ENCODE results near the gene ITGB3BP. TPM values are rescaled to one million over a fixed set of nuclear protein-coding genes. Genes with fewer than 3 reads are reported as not detected.
"Not testable (repeated sequence)": the region's sequence is repeated elsewhere in the genome, so short reads cannot be mapped to it uniquely, and the experiment has no call there.

Gene ITGB3BP, protein sequence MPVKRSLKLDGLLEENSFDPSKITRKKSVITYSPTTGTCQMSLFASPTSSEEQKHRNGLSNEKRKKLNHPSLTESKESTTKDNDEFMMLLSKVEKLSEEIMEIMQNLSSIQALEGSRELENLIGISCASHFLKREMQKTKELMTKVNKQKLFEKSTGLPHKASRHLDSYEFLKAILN
- total RNA-seq, result 10 to 100 TPM in 1 of 2 donors, 1 to 10 TPM in 1; 7.4 to 16.1 TPM

DNA sequence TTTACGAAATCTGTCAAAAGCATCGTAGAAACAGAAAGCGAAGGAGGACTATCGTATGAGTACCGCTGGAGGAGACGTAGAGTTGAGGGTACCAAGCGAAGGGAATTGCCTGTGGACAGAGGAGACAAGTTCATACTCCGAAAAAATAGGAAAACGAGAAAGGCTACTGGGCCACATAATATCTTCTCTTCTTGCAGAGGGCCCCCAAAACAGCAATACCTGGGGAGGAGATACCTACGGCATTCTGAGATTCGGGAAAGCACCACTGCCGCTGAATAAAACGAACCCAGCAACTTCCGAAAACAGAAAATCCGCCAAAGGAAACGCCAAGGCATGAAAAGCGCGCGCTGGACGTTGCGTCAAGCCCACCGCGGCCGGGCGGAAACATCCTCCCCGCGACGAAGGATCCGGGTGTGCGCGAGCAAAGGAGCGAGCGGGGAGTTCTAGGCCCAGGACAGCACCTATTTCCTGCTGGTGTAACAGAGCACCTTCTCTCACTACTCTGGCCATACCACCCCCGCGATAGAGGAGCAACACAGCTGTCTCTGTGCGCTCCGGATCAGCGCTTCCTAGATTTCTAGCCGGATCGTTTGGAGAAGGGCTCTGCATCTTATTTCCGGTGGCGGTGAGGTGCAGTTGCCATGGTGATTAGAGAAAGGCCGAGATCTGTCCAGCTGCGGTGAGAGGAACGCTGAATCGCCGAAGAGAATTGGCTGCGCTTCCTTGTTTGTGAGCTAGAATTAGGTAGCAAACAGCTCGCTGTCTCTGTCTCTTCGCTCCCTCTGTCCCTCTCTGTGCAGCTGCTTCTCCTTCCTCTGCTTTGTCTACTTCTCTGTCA, at the start of gene ITGB3BP, which contains the start of gene EFCAB7:
Gene ITGB3BP (minus strand): TSS at position 335 of the 838 bp plus-strand sequence. CDS start 92 bp downstream, at position 243.
Gene EFCAB7 (plus strand): TSS at position 635 of the 838 bp plus-strand sequence. CDS start 2,048 bp downstream, outside the sequence.
- TF ChIP-seq, protein P1, sequence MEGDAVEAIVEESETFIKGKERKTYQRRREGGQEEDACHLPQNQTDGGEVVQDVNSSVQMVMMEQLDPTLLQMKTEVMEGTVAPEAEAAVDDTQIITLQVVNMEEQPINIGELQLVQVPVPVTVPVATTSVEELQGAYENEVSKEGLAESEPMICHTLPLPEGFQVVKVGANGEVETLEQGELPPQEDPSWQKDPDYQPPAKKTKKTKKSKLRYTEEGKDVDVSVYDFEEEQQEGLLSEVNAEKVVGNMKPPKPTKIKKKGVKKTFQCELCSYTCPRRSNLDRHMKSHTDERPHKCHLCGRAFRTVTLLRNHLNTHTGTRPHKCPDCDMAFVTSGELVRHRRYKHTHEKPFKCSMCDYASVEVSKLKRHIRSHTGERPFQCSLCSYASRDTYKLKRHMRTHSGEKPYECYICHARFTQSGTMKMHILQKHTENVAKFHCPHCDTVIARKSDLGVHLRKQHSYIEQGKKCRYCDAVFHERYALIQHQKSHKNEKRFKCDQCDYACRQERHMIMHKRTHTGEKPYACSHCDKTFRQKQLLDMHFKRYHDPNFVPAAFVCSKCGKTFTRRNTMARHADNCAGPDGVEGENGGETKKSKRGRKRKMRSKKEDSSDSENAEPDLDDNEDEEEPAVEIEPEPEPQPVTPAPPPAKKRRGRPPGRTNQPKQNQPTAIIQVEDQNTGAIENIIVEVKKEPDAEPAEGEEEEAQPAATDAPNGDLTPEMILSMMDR (IDR thresholded peaks at IDR 0.05), result peak in 1 of 4 experiments; percentile 15
- peak; percentile 47 for TF ChIP-seq POLR2A (IDR thresholded peaks at IDR 0.05)
- TF ChIP-seq POLR2AphosphoS5 (IDR thresholded peaks at IDR 0.05), result peak; percentile 85
- Histone ChIP-seq H3K9me3 (no peaks in the 10 kb centered on the region), H3K27me3 (replicated peaks; ENCODE audit: insufficient read depth) (no peaks in the 10 kb centered on the region), H3K4me1 (replicated peaks) (no peaks in the 10 kb centered on the region), H3K36me3 (no peaks in the 10 kb centered on the region), H3K4me3 (peak within 1 kb of the TSS; percentile 51 to 64), H3K27ac (peak within 1 kb of the TSS; percentile 93 to 96)
- under 1% methylated on average over 50 of the region's 50 CpGs for WGBS
- intact Hi-C loops (cut with DNase I), result no loop called here
- DNase-seq (ENCODE audit: low spot score), result peak; percentile 78

GRCh38 chr1:63572686-63573085, 49.7 kb upstream of the ITGB3BP start:
- H3K27ac ChIP-seq; H3K36me3 ChIP-seq; H3K9me3 ChIP-seq; intact Hi-C loops (cut with DNase I); DNase-seq (ENCODE audit: low spot score); H3K27me3 ChIP-seq (replicated peaks; ENCODE audit: insufficient read depth); H3K4me3 ChIP-seq; H3K4me1 ChIP-seq (replicated peaks): not testable (repeated sequence)
- WGBS, result 88% methylated on average over 8 of the region's 8 CpGs

- H3K4me1 ChIP-seq (replicated peaks), result no peaks in the 10 kb centered on the region
- DNase-seq (ENCODE audit: low spot score), result no peak
These were observed 46.8 kb upstream of the ITGB3BP start for GRCh38 chr1:63569640-63570316.

DNA sequence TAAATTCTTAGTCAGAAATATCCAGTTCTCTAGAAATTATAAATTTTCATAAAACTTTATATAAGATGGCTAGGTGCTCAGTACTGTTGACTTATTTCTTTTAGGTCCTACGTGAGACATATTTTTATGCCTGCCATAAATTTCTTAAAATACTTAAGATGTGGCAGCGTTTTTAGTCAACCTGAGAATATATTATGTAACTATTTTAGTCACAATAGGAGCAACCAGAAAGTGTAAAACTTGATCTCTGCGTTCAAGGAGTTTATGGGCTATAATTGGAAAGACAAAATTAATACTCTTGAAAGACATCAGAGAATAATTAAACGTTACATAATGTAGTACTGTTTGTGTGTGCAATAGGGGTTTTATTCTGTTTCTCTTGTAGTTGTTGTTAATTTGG, 46.0 kb upstream of the ITGB3BP start:
- Histone ChIP-seq H3K27ac (no peak overlapping the region), H3K36me3 (no peaks in the 10 kb centered on the region), H3K4me1 (replicated peaks) (no peaks in the 10 kb centered on the region), H3K27me3 (replicated peaks; ENCODE audit: insufficient read depth) (no peaks in the 10 kb centered on the region), H3K9me3 (no peaks in the 10 kb centered on the region), H3K4me3 (no peak overlapping the region)
- WGBS, result 88% methylated on average over 4 of the region's 4 CpGs
- no peak for DNase-seq (ENCODE audit: low spot score)
- intact Hi-C loops (cut with DNase I), result no loop called here
- TF ChIP-seq POLR2AphosphoS5 (IDR thresholded peaks at IDR 0.05), result no peak
- TF ChIP-seq POLR2A (IDR thresholded peaks at IDR 0.05), result no peak
- TF ChIP-seq, protein P1 (IDR thresholded peaks at IDR 0.05), result no peak

More at GRCh38 chr1:63569640-63570316, 46.8 kb upstream of the ITGB3BP start:
- WGBS, result 90% methylated on average over 3 of the region's 3 CpGs
- H3K36me3 ChIP-seq, result no peaks in the 10 kb centered on the region
- H3K4me3 ChIP-seq, result no peak overlapping the region
- intact Hi-C loops (cut with DNase I), result no loop called here
- no peak for TF ChIP-seq POLR2A (IDR thresholded peaks at IDR 0.05)
- no peak overlapping the region for H3K27ac ChIP-seq
- H3K9me3 ChIP-seq, result no peaks in the 10 kb centered on the region
- no peaks in the 10 kb centered on the region for H3K27me3 ChIP-seq (replicated peaks; ENCODE audit: insufficient read depth)

DNA sequence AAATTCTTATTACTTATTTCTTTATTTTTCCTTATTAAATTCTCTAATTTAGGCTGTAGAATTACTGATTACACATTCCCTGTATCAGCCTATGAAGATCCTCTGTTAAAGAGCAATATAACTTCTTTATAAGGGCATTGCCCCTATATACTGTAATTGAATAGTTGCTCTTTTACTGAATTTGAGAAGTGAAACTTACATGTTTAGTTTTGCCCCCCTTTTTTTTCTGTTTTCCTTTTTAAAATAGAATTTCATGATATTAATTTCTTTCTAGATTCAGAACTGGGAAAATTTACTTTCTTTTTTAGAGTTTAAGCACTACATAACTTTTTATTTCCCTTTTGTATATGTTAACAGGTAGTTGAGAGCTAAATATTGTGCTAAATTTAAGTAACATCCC, 40.7 kb upstream of the ITGB3BP start:
- H3K27ac ChIP-seq, result no peak overlapping the region
- no peaks in the 10 kb centered on the region for H3K9me3 ChIP-seq
- intact Hi-C loops (cut with DNase I), result no loop called here
- no peaks in the 10 kb centered on the region for H3K4me1 ChIP-seq (replicated peaks)
- DNase-seq (ENCODE audit: low spot score), result no peak
- H3K4me3 ChIP-seq, result no peak overlapping the region
- no peak for TF ChIP-seq POLR2AphosphoS5 (IDR thresholded peaks at IDR 0.05)
- TF ChIP-seq POLR2A (IDR thresholded peaks at IDR 0.05), result no peak
- TF ChIP-seq, protein P1 (IDR thresholded peaks at IDR 0.05), result no peak
- no peaks in the 10 kb centered on the region for H3K27me3 ChIP-seq (replicated peaks; ENCODE audit: insufficient read depth)
- no peaks in the 10 kb centered on the region for H3K36me3 ChIP-seq

All from prostate gland (tissue), 2 donors.